ENCODE data around the gene GATA6. TPM values are rescaled to one million over a fixed set of nuclear protein-coding genes. Genes with fewer than 3 reads are reported as not detected.

The GATA6 gene
- total and polyA plus RNA-seq, 2 of the 13 experiments (the other 11 are each of a cell fraction or from before 2014, with no cell fraction given) = 0.84 to 3.2 TPM

GRCh38 chr18:22194151-22194598, 24.8 kb downstream of the GATA6 start (continued):
- TF ChIP-seq FOXO4 (CRISPR knock-in tag; conservative IDR thresholded peaks at IDR 0.05) = no peak
- no peak for TF ChIP-seq ZNF329 (CRISPR knock-in tag; IDR thresholded peaks at IDR 0.05; ENCODE audit: low read depth)
- TF ChIP-seq GPBP1L1 (CRISPR knock-in tag; IDR thresholded peaks at IDR 0.05) = no peak
- TF ChIP-seq SRY (CRISPR knock-in tag; IDR thresholded peaks at IDR 0.05) = no peak
- no peak for TF ChIP-seq ZNF143 (CRISPR knock-in tag; IDR thresholded peaks at IDR 0.05)
- TF ChIP-seq ZNF879 (CRISPR knock-in tag; IDR thresholded peaks at IDR 0.05) = no peak
- TF ChIP-seq RFX5 (IDR thresholded peaks at IDR 0.05; ENCODE audit: low read depth, low read length) = no peak
- peak; percentile 62 for TF ChIP-seq KMT2A (CRISPR knock-in tag; IDR thresholded peaks at IDR 0.05)
- no peak for TF ChIP-seq ZNF362 (CRISPR knock-in tag; IDR thresholded peaks at IDR 0.05; ENCODE audit: borderline replicate concordance)
- TF ChIP-seq ZNF550 (CRISPR knock-in tag; IDR thresholded peaks at IDR 0.05; ENCODE audit: borderline replicate concordance) = no peak
- TF ChIP-seq ATAD3A (CRISPR knock-in tag; IDR thresholded peaks at IDR 0.05) = no peak
- TF ChIP-seq THRA (CRISPR knock-in tag; IDR thresholded peaks at IDR 0.05; ENCODE audit: borderline replicate concordance) = peak; percentile 61; the same call in 1 of the 2 replicates
- TF ChIP-seq HES4 (CRISPR knock-in tag; IDR thresholded peaks at IDR 0.05; ENCODE audit: borderline replicate concordance) = no peak
- TF ChIP-seq ZNF598 (CRISPR knock-in tag; IDR thresholded peaks at IDR 0.05; ENCODE audit: borderline replicate concordance) = no peak
- no peak for TF ChIP-seq ZNF274 (CRISPR knock-in tag; IDR thresholded peaks at IDR 0.05)
- TF ChIP-seq CBX2 (IDR thresholded peaks at IDR 0.05; ENCODE audit: low read depth, low read length) = no peak
- TF ChIP-seq CBX2 (CRISPR knock-in tag; IDR thresholded peaks at IDR 0.05; ENCODE audit: low read depth) = no peak
- no peak for TF ChIP-seq CC2D1A (CRISPR knock-in tag; IDR thresholded peaks at IDR 0.05)
- TF ChIP-seq GRHL1 (CRISPR knock-in tag; conservative IDR thresholded peaks at IDR 0.05) = no peak
- peak; percentile 66; the same call in 1 of the 2 replicates for TF ChIP-seq RXRA (CRISPR knock-in tag; IDR thresholded peaks at IDR 0.05)
- no peak for TF ChIP-seq MBNL3 (CRISPR knock-in tag; conservative IDR thresholded peaks at IDR 0.05)
- no peak for TF ChIP-seq SNAPC5 (CRISPR knock-in tag; IDR thresholded peaks at IDR 0.05; ENCODE audit: borderline replicate concordance)
